SK-N-SH (cell line): ENCODE results near the gene PLBD2. TPM values are rescaled to one million over a fixed set of nuclear protein-coding genes. Genes with fewer than 3 reads are reported as not detected.

Source experiments
- CTCF ChIA-PET: fragments of 300-600, 350-600 bp; formaldehyde crosslinking; extraction: SDS; loops from one replicate; lab custom pipeline; 2021; lab: Yijun Ruan, JAX
- POLR2A ChIA-PET: fragments of 350-600 bp; sonication (Branson Sonifier 250); formaldehyde crosslinking; extraction: SDS; loops from one replicate; lab custom pipeline; 2020; ENCODE audit warnings: antibody characterized with exemption, inconsistent platforms; lab: Yijun Ruan, JAX
- DNase-seq: peaks from one replicate; pipeline ENCODE4 v3.0.0; 2012
- H2AFZ ChIP-seq: fragments of 200-600 bp; sonication (generic); 2 replicates; pipeline ENCODE4 v1.8.1; 2016; ENCODE audit warnings: antibody characterized with exemption, mild to moderate bottlenecking, low read depth
- H3F3A ChIP-seq: fragments of 200-600 bp; sonication (generic); replicated peaks from 2 replicates; pipeline ENCODE3; 2016; ENCODE audit warnings: antibody characterized with exemption, mild to moderate bottlenecking; ENCODE audit not compliant: insufficient read depth
- H3K27ac ChIP-seq, 2 experiments: fragments of 200-500 bp in 1 of 2; fragments of 200-600 bp in 1 of 2; sonication (Bioruptor generic) in 1 of 2; sonication (generic), shearing (Covaris generic) in 1 of 2; 2 replicates each; pipeline versions ENCODE4 v1.5.1 to v1.6.1; 2014 to 2016; ENCODE audit warnings: low read depth in 2 of 2, inconsistent platforms in 1 of 2, low read length in 1 of 2, mild to moderate bottlenecking in 1 of 2, mixed read lengths in 1 of 2
- H3K27me3 ChIP-seq: fragments of 200-600 bp; sonication (generic), shearing (Covaris generic); 2 replicates; pipeline ENCODE4 v1.6.1; 2016; ENCODE audit warnings: mixed run types; ENCODE audit not compliant: insufficient read depth
- H3K36me3 ChIP-seq, 2 experiments: fragments of 200-500 bp in 1 of 2; fragments of 200-600 bp in 1 of 2; sonication (Bioruptor generic) in 1 of 2; sonication (generic) in 1 of 2; replicated peaks in 1 of 2; 2 replicates each; pipeline versions ENCODE3 to v1.5.1; 2014 to 2016; ENCODE audit warnings: low read length in 1 of 2, mild to moderate bottlenecking in 1 of 2; ENCODE audit not compliant: insufficient read depth in 2 of 2, control insufficient read depth in 1 of 2
- H3K4me1 ChIP-seq, 2 experiments: fragments of 200-500 bp in 1 of 2; fragments of 200-600 bp in 1 of 2; sonication (Bioruptor generic) in 1 of 2; sonication (generic), shearing (Covaris generic) in 1 of 2; 2 replicates each; pipeline versions ENCODE4 v1.5.1 to v1.6.1; 2014 to 2016; ENCODE audit warnings: low read depth in 1 of 2, low read length in 1 of 2, mixed run types in 1 of 2; ENCODE audit not compliant: insufficient read depth in 2 of 2, control insufficient read depth in 1 of 2
- H3K4me2 ChIP-seq: fragments of 200-600 bp; sonication (generic), shearing (Covaris generic); 2 replicates; pipeline ENCODE4 v1.6.1; 2017; ENCODE audit warnings: mixed run types
- H3K4me3 ChIP-seq, 2 experiments: fragments of 200-500 bp in 1 of 2; fragments of 200-600 bp in 1 of 2; sonication (Bioruptor generic) in 1 of 2; sonication (generic), shearing (Covaris generic) in 1 of 2; 2 replicates each; pipeline versions ENCODE4 v1.5.1 to v1.8.1; 2014 to 2016; ENCODE audit warnings: low read depth in 2 of 2, inconsistent platforms in 1 of 2, low read length in 1 of 2, mild to moderate bottlenecking in 1 of 2, mixed read lengths in 1 of 2, moderate library complexity in 1 of 2
- H3K79me2 ChIP-seq: fragments of 200-600 bp; sonication (generic); 2 replicates; pipeline ENCODE4 v1.8.1; 2017; ENCODE audit warnings: mild to moderate bottlenecking; ENCODE audit not compliant: insufficient read depth
- H3K9ac ChIP-seq: fragments of 200-600 bp; sonication (generic); 2 replicates; pipeline ENCODE4 v1.6.1; 2017; ENCODE audit warnings: mixed run types
- H3K9me2 ChIP-seq: fragments of 200-600 bp; sonication (generic); 2 replicates; pipeline ENCODE4 v1.6.1; 2017; ENCODE audit warnings: mixed run types
- H3K9me3 ChIP-seq: fragments of 200-600 bp; sonication (generic); 2 replicates; pipeline ENCODE4 v1.6.1; 2017; ENCODE audit warnings: mixed run types, mild to moderate bottlenecking, moderate library complexity
- H4K20me1 ChIP-seq: fragments of 200-600 bp; sonication (generic); 2 replicates; pipeline ENCODE4 v1.6.1; 2017; ENCODE audit warnings: mild to moderate bottlenecking, mixed run types; ENCODE audit not compliant: insufficient read depth
- CHD2 ChIP-seq: fragments of 150-350 bp; IDR thresholded peaks from 2 replicates; pipeline ENCODE4 v1.6.1; 2018; ENCODE audit warnings: low read length; ENCODE audit not compliant: partially characterized antibody
- ELF1 ChIP-seq: IDR thresholded peaks from 2 replicates; pipeline ENCODE4 v1.4.0; 2012
- EZH2phosphoT487 ChIP-seq: fragments of 200-600 bp; sonication (generic); IDR thresholded peaks from 2 replicates; pipeline ENCODE4 v1.6.1; 2017; ENCODE audit warnings: low read depth, mixed run types, mild to moderate bottlenecking, antibody characterized with exemption, moderate library complexity, borderline replicate concordance
- FOSL2 ChIP-seq: IDR thresholded peaks from 2 replicates; pipeline ENCODE4 v1.4.0; 2012; ENCODE audit warnings: low read depth, mild to moderate bottlenecking, moderate library complexity, borderline replicate concordance
- GABPA ChIP-seq: IDR thresholded peaks from 2 replicates; pipeline ENCODE4 v1.4.0; 2012; ENCODE audit warnings: low read depth, mild to moderate bottlenecking
- GATA2 ChIP-seq: sonication (generic); formaldehyde crosslinking; IDR thresholded peaks from 2 replicates; pipeline ENCODE4 v1.5.0; 2020; ENCODE audit warnings: mild to moderate bottlenecking, missing genetic modification reagents
- IRF3 ChIP-seq: fragments of 150-350 bp; IDR thresholded peaks from 2 replicates; pipeline ENCODE4 v1.6.1; 2016; ENCODE audit warnings: mild to moderate bottlenecking, low read depth, low read length
- MEF2A ChIP-seq: IDR thresholded peaks from 2 replicates; pipeline ENCODE4 v1.4.0; 2012; ENCODE audit warnings: low read depth, borderline replicate concordance
- MXI1 ChIP-seq: IDR thresholded peaks from 2 replicates; pipeline ENCODE4 v1.6.1; 2012; ENCODE audit warnings: mild to moderate bottlenecking, low read depth, low read length, improper control_type of control experiment
- PBX3 ChIP-seq: IDR thresholded peaks from 2 replicates; pipeline ENCODE4; 2012
- RAD21 ChIP-seq: IDR thresholded peaks from 2 replicates; pipeline ENCODE4 v1.6.1; 2012; ENCODE audit warnings: mild to moderate bottlenecking, low read length
- RXRA ChIP-seq: IDR thresholded peaks from 2 replicates; pipeline ENCODE4 v1.4.0; 2012; ENCODE audit warnings: low read depth, mild to moderate bottlenecking, borderline replicate concordance
- SMC3 ChIP-seq: IDR thresholded peaks from 2 replicates; pipeline ENCODE4 v1.6.1; 2012; ENCODE audit warnings: low read depth, low read length, improper control_type of control experiment
- TAF1 ChIP-seq: IDR thresholded peaks from 2 replicates; pipeline ENCODE4 v1.6.1; 2012; ENCODE audit warnings: low read depth, mild to moderate bottlenecking, low read length, moderate library complexity, borderline replicate concordance
- TEAD4 ChIP-seq: IDR thresholded peaks from 2 replicates; pipeline ENCODE4 v1.4.0; 2012; ENCODE audit warnings: mild to moderate bottlenecking, borderline replicate concordance; ENCODE audit not compliant: insufficient read depth
- WGBS: methylation state at CpG from one replicate; pipeline ENCODE4 v1.1.6; 2017; ENCODE audit warnings: low lambda C conversion rate; 5-methylcytosine and 5-hydroxymethylcytosine counted together
- polyA plus RNA-seq, 3 experiments: library from polyadenylated mRNA; depleted of rRNA; stranded (reverse); fragments of >200 nt; gene quantifications; 2 replicates each; pipeline ENCODE4 v1.2.3, GENCODE V29; 2012
- TF ChIP-seq, protein P1 (sequence below): IDR thresholded peaks from 2 replicates; pipeline ENCODE4 v1.4.0; 2012; ENCODE audit warnings: low read depth, borderline replicate concordance
- TF ChIP-seq, protein P2 (sequence below): fragments of 150-350 bp; IDR thresholded peaks from 2 replicates; pipeline ENCODE4 v1.6.1; 2017; ENCODE audit warnings: antibody characterized with exemption, low read length, low read depth, borderline replicate concordance

Gene PLBD2
- polyA plus RNA-seq, 1 of the 3 experiments (the other 2 are of a cell fraction), result 15.2 TPM

GRCh38 chr12:113347107-113347506 is 11.3 kb upstream of the PLBD2 start:
- Histone ChIP-seq H3K9ac (no peak overlapping the region), H3K9me2 (no peaks in the 10 kb centered on the region), H2AFZ (no peak overlapping the region), H3K4me2 (no peak overlapping the region), H3K27me3 (no peaks in the 10 kb centered on the region), H3K36me3 (no peaks in the 10 kb centered on the region), H3F3A (no peaks in the 10 kb centered on the region), H3K9me3 (no peaks in the 10 kb centered on the region), H3K4me3 (no peak overlapping the region), H3K4me1 (no peaks in the 10 kb centered on the region), H3K79me2 (no peaks in the 10 kb centered on the region), H4K20me1 (no peaks in the 10 kb centered on the region), H3K27ac (no peak overlapping the region)
- DNase-seq, result no peak
- TF ChIP-seq RAD21 (no peak), SMC3 (no peak), MXI1 (no peak), PBX3 (no peak), GABPA (no peak), TEAD4 (no peak), CHD2 (no peak), TAF1 (no peak), IRF3 (no peak), MEF2A (no peak), EZH2phosphoT487 (no peak), ELF1 (no peak), GATA2 (CRISPR knock-in tag) (no peak), RXRA (no peak)
- TF ChIP-seq, protein P1, sequence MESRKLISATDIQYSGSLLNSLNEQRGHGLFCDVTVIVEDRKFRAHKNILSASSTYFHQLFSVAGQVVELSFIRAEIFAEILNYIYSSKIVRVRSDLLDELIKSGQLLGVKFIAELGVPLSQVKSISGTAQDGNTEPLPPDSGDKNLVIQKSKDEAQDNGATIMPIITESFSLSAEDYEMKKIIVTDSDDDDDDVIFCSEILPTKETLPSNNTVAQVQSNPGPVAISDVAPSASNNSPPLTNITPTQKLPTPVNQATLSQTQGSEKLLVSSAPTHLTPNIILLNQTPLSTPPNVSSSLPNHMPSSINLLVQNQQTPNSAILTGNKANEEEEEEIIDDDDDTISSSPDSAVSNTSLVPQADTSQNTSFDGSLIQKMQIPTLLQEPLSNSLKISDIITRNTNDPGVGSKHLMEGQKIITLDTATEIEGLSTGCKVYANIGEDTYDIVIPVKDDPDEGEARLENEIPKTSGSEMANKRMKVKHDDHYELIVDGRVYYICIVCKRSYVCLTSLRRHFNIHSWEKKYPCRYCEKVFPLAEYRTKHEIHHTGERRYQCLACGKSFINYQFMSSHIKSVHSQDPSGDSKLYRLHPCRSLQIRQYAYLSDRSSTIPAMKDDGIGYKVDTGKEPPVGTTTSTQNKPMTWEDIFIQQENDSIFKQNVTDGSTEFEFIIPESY, result no peak
- POLR2A ChIA-PET, result no interaction called here
- CTCF ChIA-PET, result interaction anchor here (0.6 to 1.8 kb wide), 3 partner anchors 14 to 78 kb away, joined by 3 to 4 read pairs (median 4); no protein-coding TSS in a partner anchor
- WGBS, result 74% methylated on average over 3 of the region's 3 CpGs

GRCh38 chr12:113347892-113348291 is 10.5 kb upstream of the PLBD2 start:
- H4K20me1 ChIP-seq, result no peaks in the 10 kb centered on the region
- H3K4me1 ChIP-seq, result no peaks in the 10 kb centered on the region
- no peak overlapping the region for H2AFZ ChIP-seq
- no peaks in the 10 kb centered on the region for H3K79me2 ChIP-seq
- WGBS, result 72% methylated on average over 2 of the region's 2 CpGs
- no peak overlapping the region for H3K4me3 ChIP-seq
- H3K27me3 ChIP-seq, result no peaks in the 10 kb centered on the region
- H3K9me3 ChIP-seq, result no peaks in the 10 kb centered on the region
- H3K9me2 ChIP-seq, result no peaks in the 10 kb centered on the region
- no peak overlapping the region for H3K27ac ChIP-seq
- POLR2A ChIA-PET, result no interaction called here
- H3K36me3 ChIP-seq, result no peaks in the 10 kb centered on the region
- H3K4me2 ChIP-seq, result no peak overlapping the region
- no peak overlapping the region for H3K9ac ChIP-seq
- DNase-seq, result no peak
- CTCF ChIA-PET, result no interaction called here
- no peaks in the 10 kb centered on the region for H3F3A ChIP-seq
- TF ChIP-seq, protein P2, sequence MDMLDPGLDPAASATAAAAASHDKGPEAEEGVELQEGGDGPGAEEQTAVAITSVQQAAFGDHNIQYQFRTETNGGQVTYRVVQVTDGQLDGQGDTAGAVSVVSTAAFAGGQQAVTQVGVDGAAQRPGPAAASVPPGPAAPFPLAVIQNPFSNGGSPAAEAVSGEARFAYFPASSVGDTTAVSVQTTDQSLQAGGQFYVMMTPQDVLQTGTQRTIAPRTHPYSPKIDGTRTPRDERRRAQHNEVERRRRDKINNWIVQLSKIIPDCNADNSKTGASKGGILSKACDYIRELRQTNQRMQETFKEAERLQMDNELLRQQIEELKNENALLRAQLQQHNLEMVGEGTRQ, result no peak
- TF ChIP-seq FOSL2 (no peak), TEAD4 (no peak)
- TF ChIP-seq, protein P1, result no peak
